H1 (cell line): ENCODE measurements around the gene MCUR1.

Source experiments
- BACH1 ChIP-seq: IDR thresholded peaks from 2 replicates; pipeline ENCODE4 v1.6.1; 2012; ENCODE audit warnings: low read length, improper control_type of control experiment
- CBX5 ChIP-seq: fragments of 300-800, 300-1000 bp; sonication (generic); IDR thresholded peaks from 2 replicates; pipeline ENCODE4 v1.7.1; 2016; ENCODE audit warnings: antibody characterized with exemption, low read length, low read depth
- CEBPB ChIP-seq: IDR thresholded peaks from 2 replicates; pipeline ENCODE4 v1.6.1; 2012; ENCODE audit warnings: low read depth, low read length
- EP300 ChIP-seq, 2 experiments: IDR thresholded peaks; 1 replicate in 1 of 2; 2 replicates in 1 of 2; pipeline ENCODE4 v1.6.1; 2011 to 2012; ENCODE audit warnings: low read depth in 2 of 2, low read length in 2 of 2, mild to moderate bottlenecking in 2 of 2, borderline replicate concordance in 1 of 2, inconsistent platforms in 1 of 2, moderate library complexity in 1 of 2
- JUN ChIP-seq: IDR thresholded peaks from 2 replicates; pipeline ENCODE4 v1.6.1; 2011; ENCODE audit warnings: low read depth, mild to moderate bottlenecking, improper control_type of control experiment, low read length
- NANOG ChIP-seq: IDR thresholded peaks from 2 replicates; pipeline ENCODE4 v1.6.1; 2011; ENCODE audit warnings: low read length, low read depth, mild to moderate bottlenecking, inconsistent platforms; ENCODE audit not compliant: insufficient read depth, poor library complexity, severe bottlenecking
- RAD21 ChIP-seq, 2 experiments: IDR thresholded peaks in 1 of 2; conservative IDR thresholded peaks in 1 of 2; 2 replicates each; pipeline ENCODE4 v1.6.1; 2011; ENCODE audit warnings: low read depth in 2 of 2, low read length in 2 of 2, improper control_type of control experiment in 1 of 2, inconsistent platforms in 1 of 2, mild to moderate bottlenecking in 1 of 2, moderate library complexity in 1 of 2
- RFX5 ChIP-seq: IDR thresholded peaks from 2 replicates; pipeline ENCODE4 v1.6.1; 2011; ENCODE audit warnings: low read depth, low read length, improper control_type of control experiment, borderline replicate concordance
- ZNF274 ChIP-seq: IDR thresholded peaks from 2 replicates; pipeline ENCODE4 v1.7.0; 2012; ENCODE audit warnings: low read length, borderline replicate concordance; ENCODE audit errors: extremely low read depth
- TF ChIP-seq, protein P1 (sequence below), 3 experiments: IDR thresholded peaks; 1 replicate in 2 of 3; 2 replicates in 1 of 3; pipeline versions ENCODE4 v1.5.1 to v1.6.1; 2011; ENCODE audit warnings: low read length in 3 of 3, mild to moderate bottlenecking in 3 of 3, inconsistent platforms in 2 of 3, low read depth in 1 of 3, moderate library complexity in 1 of 3; ENCODE audit not compliant: insufficient read depth in 1 of 3; ENCODE audit errors: control extremely low read depth in 1 of 3

DNA sequence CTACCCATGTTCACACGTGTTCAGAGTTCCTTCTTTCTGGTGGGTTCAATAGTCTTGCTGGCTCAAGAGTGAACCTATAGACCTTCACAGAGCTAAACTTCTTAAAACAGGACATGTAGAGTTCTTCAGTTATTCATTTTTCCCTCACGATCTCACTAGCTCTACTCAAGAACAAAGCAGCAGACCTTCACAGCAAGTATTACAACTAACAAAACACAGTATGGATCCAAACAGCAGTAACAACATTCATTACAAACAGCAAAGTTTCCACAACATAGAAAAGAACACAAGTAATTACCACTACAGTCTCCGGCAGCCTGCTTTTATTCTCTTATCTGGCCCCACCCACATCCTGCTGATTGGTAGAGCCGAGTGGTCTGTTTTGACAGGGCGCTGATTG is 39.5 kb upstream of the MCUR1 start:
- TF ChIP-seq RFX5 (no peak), ZNF274 (no peak), EP300 (IDR thresholded peaks at IDR 0.05; ENCODE audit: borderline replicate concordance in 1 of 2, low read depth in 2 of 2, low read length in 2 of 2) (no peak), CEBPB (no peak), JUN (no peak), RAD21 (IDR thresholded peaks at IDR 0.05 in 1 of 2, conservative IDR thresholded peaks at IDR 0.05 in 1 of 2; ENCODE audit: low read depth in 2 of 2, low read length in 2 of 2) (no peak), BACH1 (no peak), NANOG (no peak), CBX5 (no peak)
- TF ChIP-seq, protein P1, sequence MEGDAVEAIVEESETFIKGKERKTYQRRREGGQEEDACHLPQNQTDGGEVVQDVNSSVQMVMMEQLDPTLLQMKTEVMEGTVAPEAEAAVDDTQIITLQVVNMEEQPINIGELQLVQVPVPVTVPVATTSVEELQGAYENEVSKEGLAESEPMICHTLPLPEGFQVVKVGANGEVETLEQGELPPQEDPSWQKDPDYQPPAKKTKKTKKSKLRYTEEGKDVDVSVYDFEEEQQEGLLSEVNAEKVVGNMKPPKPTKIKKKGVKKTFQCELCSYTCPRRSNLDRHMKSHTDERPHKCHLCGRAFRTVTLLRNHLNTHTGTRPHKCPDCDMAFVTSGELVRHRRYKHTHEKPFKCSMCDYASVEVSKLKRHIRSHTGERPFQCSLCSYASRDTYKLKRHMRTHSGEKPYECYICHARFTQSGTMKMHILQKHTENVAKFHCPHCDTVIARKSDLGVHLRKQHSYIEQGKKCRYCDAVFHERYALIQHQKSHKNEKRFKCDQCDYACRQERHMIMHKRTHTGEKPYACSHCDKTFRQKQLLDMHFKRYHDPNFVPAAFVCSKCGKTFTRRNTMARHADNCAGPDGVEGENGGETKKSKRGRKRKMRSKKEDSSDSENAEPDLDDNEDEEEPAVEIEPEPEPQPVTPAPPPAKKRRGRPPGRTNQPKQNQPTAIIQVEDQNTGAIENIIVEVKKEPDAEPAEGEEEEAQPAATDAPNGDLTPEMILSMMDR (IDR thresholded peaks at IDR 0.05; ENCODE audit: control extremely low read depth in 1 of 3, insufficient read depth in 1 of 3, low read depth in 1 of 3, low read length in 3 of 3) = no peak
